RWPE2 (cell line): Measurements from ENCODE around the gene FLRT1.

Experiments used
- ATAC-seq: fragments of 200-7000 bp; cut with Tn5 transposase; 3 replicates; pipeline ENCODE4 v1.9.1; 2021; ENCODE audit warnings: low read depth
- DNase-seq: peaks from one replicate; pipeline ENCODE4 v3.0.0-alpha.2; 2020; ENCODE audit warnings: low spot score
- H3K27ac ChIP-seq: fragments of 450-650 bp; 2 replicates; pipeline ENCODE4 v1.5.1; 2017; ENCODE audit warnings: mild to moderate bottlenecking; ENCODE audit not compliant: poor library complexity, severe bottlenecking
- H3K27me3 ChIP-seq: fragments of 250-450 bp; sonication (Bioruptor Pico); 2 replicates; pipeline ENCODE4 v1.5.1; 2021; ENCODE audit warnings: mild to moderate bottlenecking, moderate library complexity; ENCODE audit not compliant: insufficient read depth, poor library complexity, severe bottlenecking
- H3K36me3 ChIP-seq: fragments of 250-450 bp; sonication (Bioruptor Pico); 2 replicates; pipeline ENCODE4 v1.5.1; 2020; ENCODE audit warnings: low read depth, mild to moderate bottlenecking, moderate library complexity
- H3K4me1 ChIP-seq: fragments of 250-450 bp; sonication (Bioruptor Pico); 2 replicates; pipeline ENCODE4 v1.5.1; 2021; ENCODE audit warnings: mild to moderate bottlenecking, moderate library complexity; ENCODE audit not compliant: insufficient read depth, poor library complexity, severe bottlenecking
- H3K4me3 ChIP-seq: fragments of 250-450 bp; sonication (Bioruptor Pico); 2 replicates; pipeline ENCODE4 v1.5.1; 2021; ENCODE audit warnings: mild to moderate bottlenecking, moderate library complexity; ENCODE audit not compliant: severe bottlenecking
- H3K9me3 ChIP-seq: fragments of 250-450 bp; sonication (Bioruptor Pico); 2 replicates; pipeline ENCODE4 v1.5.1; 2021; ENCODE audit warnings: mild to moderate bottlenecking, moderate library complexity; ENCODE audit not compliant: severe bottlenecking
- CTCF ChIP-seq: fragments of 450-650 bp; IDR thresholded peaks from one replicate; pipeline ENCODE4 v1.5.1; 2017; ENCODE audit warnings: mild to moderate bottlenecking, moderate library complexity; ENCODE audit not compliant: poor library complexity, severe bottlenecking

FLRT1 gene

GRCh38 chr11:64064374-64065140 lies 28.8 kb downstream of the FLRT1 start:
- Histone ChIP-seq H3K9me3 (no peaks in the 10 kb centered on the region), H3K4me1 (no peaks in the 10 kb centered on the region), H3K27me3 (peaks cover 3% of the 10 kb centered on the region), H3K4me3 (no peak overlapping the region), H3K36me3 (no peaks in the 10 kb centered on the region), H3K27ac (no peak overlapping the region)
- TF ChIP-seq CTCF = no peak
- ATAC-seq = no peak
- no peak for DNase-seq

GRCh38 chr11:64065141-64065465 lies 29.4 kb downstream of the FLRT1 start:
- TF ChIP-seq CTCF = no peak
- H3K27me3 ChIP-seq = peaks cover 3% of the 10 kb centered on the region
- no peaks in the 10 kb centered on the region for H3K4me1 ChIP-seq

GRCh38 chr11:64065712-64066111 lies 30.0 kb downstream of the FLRT1 start:
- TF ChIP-seq CTCF = no peak
- ATAC-seq = no peak
- no peak overlapping the region for H3K27ac ChIP-seq

More at GRCh38 chr11:64065141-64065465, 29.4 kb downstream of the FLRT1 start:
- Histone ChIP-seq H3K4me3 (no peak overlapping the region), H3K9me3 (no peaks in the 10 kb centered on the region), H3K27ac (no peak overlapping the region), H3K36me3 (no peaks in the 10 kb centered on the region)
- DNase-seq (no peak), ATAC-seq (no peak)

GRCh38 chr11:64067230-64067993 lies 31.7 kb downstream of the FLRT1 start:
- Histone ChIP-seq H3K27me3 (no peaks in the 10 kb centered on the region), H3K4me1 (no peaks in the 10 kb centered on the region), H3K9me3 (no peaks in the 10 kb centered on the region), H3K36me3 (no peaks in the 10 kb centered on the region), H3K27ac (no peak overlapping the region), H3K4me3 (no peak overlapping the region)
- DNase-seq (no peak), ATAC-seq (no peak)
- no peak for TF ChIP-seq CTCF

More at GRCh38 chr11:64065712-64066111, 30.0 kb downstream of the FLRT1 start:
- Histone ChIP-seq H3K36me3 (no peaks in the 10 kb centered on the region), H3K4me1 (no peaks in the 10 kb centered on the region), H3K27me3 (peaks cover 3% of the 10 kb centered on the region), H3K4me3 (no peak overlapping the region), H3K9me3 (no peaks in the 10 kb centered on the region)
- DNase-seq = no peak
